MM.1S (cell line): ENCODE measurements around the gene PTTG1.

Source experiments
- EZH2phosphoT487 ChIP-seq: fragments of 300-600 bp; sonication (generic); IDR thresholded peaks from 2 replicates; pipeline ENCODE4 v1.6.1; 2018; ENCODE audit warnings: antibody characterized with exemption, low read length
- TF ChIP-seq, protein P1 (sequence below): fragments of 300-600 bp; sonication (generic); IDR thresholded peaks from 2 replicates; pipeline ENCODE4 v1.5.1; 2016; ENCODE audit warnings: antibody characterized with exemption, low read length, mixed read lengths

DNA sequence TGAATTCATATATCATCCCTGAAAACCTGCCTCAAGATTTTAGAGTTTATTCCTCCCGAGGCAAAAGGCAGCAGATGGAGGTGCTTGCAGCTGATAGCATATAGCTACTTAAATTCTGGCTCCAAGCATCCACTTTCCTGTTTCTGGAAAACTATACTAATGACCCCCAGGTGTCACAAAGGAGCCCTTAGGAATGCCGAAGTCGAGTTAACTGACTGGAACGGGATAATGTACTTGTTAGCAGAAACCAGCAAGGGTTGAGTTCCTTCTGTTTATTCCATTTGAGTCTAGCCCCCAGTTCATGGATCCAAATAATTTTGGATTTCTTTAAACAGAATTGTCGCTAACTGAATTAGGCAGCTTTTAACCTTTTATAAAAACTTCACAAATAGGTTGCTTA, 44.5 kb downstream of the PTTG1 start:
- TF ChIP-seq, protein P1, sequence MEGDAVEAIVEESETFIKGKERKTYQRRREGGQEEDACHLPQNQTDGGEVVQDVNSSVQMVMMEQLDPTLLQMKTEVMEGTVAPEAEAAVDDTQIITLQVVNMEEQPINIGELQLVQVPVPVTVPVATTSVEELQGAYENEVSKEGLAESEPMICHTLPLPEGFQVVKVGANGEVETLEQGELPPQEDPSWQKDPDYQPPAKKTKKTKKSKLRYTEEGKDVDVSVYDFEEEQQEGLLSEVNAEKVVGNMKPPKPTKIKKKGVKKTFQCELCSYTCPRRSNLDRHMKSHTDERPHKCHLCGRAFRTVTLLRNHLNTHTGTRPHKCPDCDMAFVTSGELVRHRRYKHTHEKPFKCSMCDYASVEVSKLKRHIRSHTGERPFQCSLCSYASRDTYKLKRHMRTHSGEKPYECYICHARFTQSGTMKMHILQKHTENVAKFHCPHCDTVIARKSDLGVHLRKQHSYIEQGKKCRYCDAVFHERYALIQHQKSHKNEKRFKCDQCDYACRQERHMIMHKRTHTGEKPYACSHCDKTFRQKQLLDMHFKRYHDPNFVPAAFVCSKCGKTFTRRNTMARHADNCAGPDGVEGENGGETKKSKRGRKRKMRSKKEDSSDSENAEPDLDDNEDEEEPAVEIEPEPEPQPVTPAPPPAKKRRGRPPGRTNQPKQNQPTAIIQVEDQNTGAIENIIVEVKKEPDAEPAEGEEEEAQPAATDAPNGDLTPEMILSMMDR, result no peak
- no peak for TF ChIP-seq EZH2phosphoT487
